Measurements from ENCODE around the gene USP34. TPM values are rescaled to one million over a fixed set of nuclear protein-coding genes. Genes with fewer than 3 reads are reported as not detected.

Gene USP34
- total RNA-seq, 1 experiment from 2014 or later: 101 TPM

- no TSS peak for BruUV-seq (replicated peaks)
- intact Hi-C loops (cut with micrococcal nuclease): no loop called here
- Mint-ChIP-seq H3K36me3 (ENCODE audit: insufficient read depth, unreplicated experiment) (peaks cover 83% of the 10 kb centered on the region), H3K27ac (ENCODE audit: low read depth, unreplicated experiment) (no peak overlapping the region), H3K27me3 (ENCODE audit: insufficient read depth, unreplicated experiment) (no peaks in the 10 kb centered on the region), H3K4me1 (ENCODE audit: insufficient read depth, unreplicated experiment) (no peaks in the 10 kb centered on the region), H3K4me3 (ENCODE audit: unreplicated experiment) (no peak overlapping the region), H3K9me3 (ENCODE audit: unreplicated experiment) (no peaks in the 10 kb centered on the region)
- DNase-seq (ENCODE audit: unreplicated experiment): no peak
- POLR2A ChIA-PET: no interaction called here
- CTCF ChIA-PET: no interaction called here
- TF ChIP-seq, protein P1, sequence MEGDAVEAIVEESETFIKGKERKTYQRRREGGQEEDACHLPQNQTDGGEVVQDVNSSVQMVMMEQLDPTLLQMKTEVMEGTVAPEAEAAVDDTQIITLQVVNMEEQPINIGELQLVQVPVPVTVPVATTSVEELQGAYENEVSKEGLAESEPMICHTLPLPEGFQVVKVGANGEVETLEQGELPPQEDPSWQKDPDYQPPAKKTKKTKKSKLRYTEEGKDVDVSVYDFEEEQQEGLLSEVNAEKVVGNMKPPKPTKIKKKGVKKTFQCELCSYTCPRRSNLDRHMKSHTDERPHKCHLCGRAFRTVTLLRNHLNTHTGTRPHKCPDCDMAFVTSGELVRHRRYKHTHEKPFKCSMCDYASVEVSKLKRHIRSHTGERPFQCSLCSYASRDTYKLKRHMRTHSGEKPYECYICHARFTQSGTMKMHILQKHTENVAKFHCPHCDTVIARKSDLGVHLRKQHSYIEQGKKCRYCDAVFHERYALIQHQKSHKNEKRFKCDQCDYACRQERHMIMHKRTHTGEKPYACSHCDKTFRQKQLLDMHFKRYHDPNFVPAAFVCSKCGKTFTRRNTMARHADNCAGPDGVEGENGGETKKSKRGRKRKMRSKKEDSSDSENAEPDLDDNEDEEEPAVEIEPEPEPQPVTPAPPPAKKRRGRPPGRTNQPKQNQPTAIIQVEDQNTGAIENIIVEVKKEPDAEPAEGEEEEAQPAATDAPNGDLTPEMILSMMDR (IDR thresholded peaks at IDR 0.05; ENCODE audit: unreplicated experiment): no peak
Observed at GRCh38 chr2:61379521-61379920, 91.4 kb downstream of the USP34 start.

- Mint-ChIP-seq H3K9me3 (ENCODE audit: unreplicated experiment) (no peaks in the 10 kb centered on the region), H3K36me3 (ENCODE audit: insufficient read depth, unreplicated experiment) (peaks cover 86% of the 10 kb centered on the region), H3K4me3 (ENCODE audit: unreplicated experiment) (no peak overlapping the region), H3K4me1 (ENCODE audit: insufficient read depth, unreplicated experiment) (no peaks in the 10 kb centered on the region), H3K27ac (ENCODE audit: low read depth, unreplicated experiment) (no peak overlapping the region), H3K27me3 (ENCODE audit: insufficient read depth, unreplicated experiment) (no peaks in the 10 kb centered on the region)
- intact Hi-C loops (cut with micrococcal nuclease): no loop called here
- TF ChIP-seq, protein P1 (IDR thresholded peaks at IDR 0.05; ENCODE audit: unreplicated experiment): no peak
- ChIA-PET POLR2A (interaction anchor here (0.6 kb wide), 1 partner anchor 38 kb away, joined by 3 read pairs; no protein-coding TSS in a partner anchor), CTCF (no interaction called here)
- no peak for DNase-seq (ENCODE audit: unreplicated experiment)
- BruUV-seq (replicated peaks): no TSS peak
Observed at GRCh38 chr2:61378281-61378680, 92.6 kb downstream of the USP34 start.

GRCh38 chr2:61377046-61377445 is 93.8 kb downstream of the USP34 start:
- Mint-ChIP-seq H3K4me3 (ENCODE audit: unreplicated experiment) (no peak overlapping the region), H3K4me1 (ENCODE audit: insufficient read depth, unreplicated experiment) (no peaks in the 10 kb centered on the region), H3K9me3 (ENCODE audit: unreplicated experiment) (no peaks in the 10 kb centered on the region), H3K36me3 (ENCODE audit: insufficient read depth, unreplicated experiment) (peaks cover 81% of the 10 kb centered on the region), H3K27ac (ENCODE audit: low read depth, unreplicated experiment) (no peak overlapping the region), H3K27me3 (ENCODE audit: insufficient read depth, unreplicated experiment) (no peaks in the 10 kb centered on the region)
- no TSS peak for BruUV-seq (replicated peaks)
- ChIA-PET CTCF (no interaction called here), POLR2A (interaction anchor here (0.7 kb wide), 1 partner anchor 35 kb away, joined by 3 read pairs; no protein-coding TSS in a partner anchor)
- intact Hi-C loops (cut with micrococcal nuclease): no loop called here
- DNase-seq (ENCODE audit: unreplicated experiment): no peak
- TF ChIP-seq, protein P1 (IDR thresholded peaks at IDR 0.05; ENCODE audit: unreplicated experiment): no peak

GRCh38 chr2:61376211-61376610 is 94.7 kb downstream of the USP34 start:
- no peaks in the 10 kb centered on the region for H3K4me1 Mint-ChIP-seq (ENCODE audit: insufficient read depth, unreplicated experiment)
- intact Hi-C loops (cut with micrococcal nuclease): no loop called here
- TF ChIP-seq, protein P1 (IDR thresholded peaks at IDR 0.05; ENCODE audit: unreplicated experiment): no peak
- no peaks in the 10 kb centered on the region for H3K9me3 Mint-ChIP-seq (ENCODE audit: unreplicated experiment)
- H3K27me3 Mint-ChIP-seq (ENCODE audit: insufficient read depth, unreplicated experiment): no peaks in the 10 kb centered on the region
- ChIA-PET CTCF (interaction anchor here (0.6 kb wide), 1 partner anchor 85 kb away, joined by 3 read pairs; no protein-coding TSS in a partner anchor), POLR2A (no interaction called here)
- DNase-seq (ENCODE audit: unreplicated experiment): no peak
- peaks cover 73% of the 10 kb centered on the region for H3K36me3 Mint-ChIP-seq (ENCODE audit: insufficient read depth, unreplicated experiment)
- no peak overlapping the region for H3K27ac Mint-ChIP-seq (ENCODE audit: low read depth, unreplicated experiment)
- BruUV-seq (replicated peaks): no TSS peak
- no peak overlapping the region for H3K4me3 Mint-ChIP-seq (ENCODE audit: unreplicated experiment)

All from MCF 10A (cell line).